Nasal cavity respiratory epithelium epithelial cell of viscerocranial mucosa (primary cell): ENCODE measurements around the gene ABCA9. TPM values are rescaled to one million over a fixed set of nuclear protein-coding genes. Genes with fewer than 3 reads are reported as not detected.

ENCODE experiments used
- total RNA-seq: library from RNA; depleted of rRNA; stranded (reverse); fragments of >200 nt; gene quantifications from 2 replicates; pipeline ENCODE4 v1.2.3, GENCODE V29; 2014

ABCA9 gene
- 0.34 and 0.71 TPM in 2 replicates for total RNA-seq

GRCh38 chr17:69060822-69061221, at the start of gene ABCA9:
TSS of gene ABCA9 (minus strand) at chr17:69060927. CDS start at chr17:69051126, 9,801 bp downstream.

GRCh38 chr17:68955181-68955841, 105.4 kb downstream of the ABCA9 start, which contains the start of gene ABCA8:
TSS of gene ABCA8 (minus strand) at chr17:68955392. CDS start at chr17:68942034, 13,358 bp downstream.

Other genes with a start within 250 kb of the ABCA9 start
- gene ABCA8, start 105.5 kb downstream of the ABCA9 start, total RNA-seq, result 0.21 TPM in 1 of 2 replicates, not detected in the other
- gene ABCA6, start 81.0 kb upstream of the ABCA9 start, total RNA-seq, result 0.34 and 0.93 TPM in 2 replicates
- 1.0 and 1.3 TPM in 2 replicates for gene ABCA10, start 167.9 kb upstream of the ABCA9 start, total RNA-seq